Spleen (tissue), 11 donors: ENCODE data around the gene GADL1. TPM values are rescaled to one million over a fixed set of nuclear protein-coding genes. Genes with fewer than 3 reads are reported as not detected.
A peak's percentile ranks its signal among the peaks of the same experiment; 100 is the strongest.

ENCODE experiments used
- DNase-seq: peaks from one replicate; pipeline ENCODE4 v3.0.0-alpha.2; 2020
- H3K27ac ChIP-seq, 8 donors: fragments of 200-600 bp; sonication (generic) in 7 of 8; 1 replicate in 4 of 8; 2 replicates in 4 of 8; pipeline versions ENCODE4 v1.5.0 to v1.8.0; 2016 to 2021; ENCODE audit warnings: inconsistent platforms in 4 of 8, mild to moderate bottlenecking in 4 of 8, moderate library complexity in 1 of 8
- H3K27me3 ChIP-seq, 7 donors: fragments of 200-600 bp; sonication (generic) in 6 of 7; replicated peaks in 1 of 7; 1 replicate in 4 of 7; 2 replicates in 3 of 7; pipeline versions ENCODE4 v1.5.0 to v1.8.0; 2016 to 2021; ENCODE audit warnings: inconsistent platforms in 3 of 7, mild to moderate bottlenecking in 1 of 7
- H3K36me3 ChIP-seq, 6 donors: fragments of 200-600 bp; sonication (generic) in 5 of 6; 1 replicate in 4 of 6; 2 replicates in 2 of 6; pipeline versions ENCODE4 v1.5.0 to v1.8.0; 2016 to 2021; ENCODE audit warnings: inconsistent platforms in 2 of 6
- H3K4me1 ChIP-seq, 6 donors: fragments of 200-600 bp; sonication (generic) in 5 of 6; 1 replicate in 3 of 6; 2 replicates in 3 of 6; pipeline versions ENCODE4 v1.5.0 to v1.8.0; 2016 to 2021; ENCODE audit warnings: inconsistent platforms in 3 of 6
- H3K4me3 ChIP-seq, 8 donors: fragments of 200-600 bp; sonication (generic) in 7 of 8; 1 replicate in 4 of 8; 2 replicates in 4 of 8; pipeline versions ENCODE4 v1.5.0 to v1.8.0; 2016 to 2021; ENCODE audit warnings: inconsistent platforms in 4 of 8, mild to moderate bottlenecking in 4 of 8, moderate library complexity in 2 of 8
- H3K9me3 ChIP-seq, 8 donors: fragments of 200-600 bp; sonication (generic) in 7 of 8; 1 replicate in 4 of 8; 2 replicates in 4 of 8; pipeline versions ENCODE4 v1.5.0 to v1.8.0; 2016 to 2021; ENCODE audit warnings: inconsistent platforms in 4 of 8
- CTCF ChIP-seq, 11 experiments: fragments of 200-600 bp in 7 of 11; fragments of 450-650 bp in 4 of 11; sonication (generic) in 4 of 11; IDR thresholded peaks in 8 of 11; conservative IDR thresholded peaks in 3 of 11; 1 replicate in 7 of 11; 2 replicates in 4 of 11; pipeline versions ENCODE4 v1.4.0 to v1.8.0; 2016 to 2021; ENCODE audit warnings: antibody characterized with exemption in 11 of 11, inconsistent platforms in 4 of 11, mild to moderate bottlenecking in 1 of 11
- POLR2A ChIP-seq, 3 donors: fragments of 450-650 bp; IDR thresholded peaks; one replicate each; pipeline ENCODE4 v1.5.1; 2017; ENCODE audit warnings: antibody characterized with exemption in 3 of 3, mild to moderate bottlenecking in 1 of 3
- POLR2AphosphoS5 ChIP-seq, 3 donors: sonication (generic); formaldehyde crosslinking; IDR thresholded peaks; one replicate each; pipeline ENCODE4 v1.5.1; 2017; ENCODE audit warnings: antibody characterized with exemption in 3 of 3
- WGBS, 5 donors: extraction: QIAGEN DNeasy Blood & Tissue Kit in 3 of 5; methylation state at CpG; one replicate each; pipeline versions ENCODE4 v1.1.5 to v1.1.7; 2013 to 2018; 5-methylcytosine and 5-hydroxymethylcytosine counted together
- intact Hi-C: fragments of 100-400 bp; cut with DNase I; formaldehyde crosslinking; loops from one replicate; pipeline ENCODE4 v1.15.0; 2023; ENCODE audit warnings: low total_unique reads
- polyA plus RNA-seq, 3 donors: library from polyadenylated mRNA; stranded (reverse); fragments of 200-250 nt; gene quantifications; one replicate each; pipeline ENCODE4 v1.2.1, GENCODE V29; 2013
- total RNA-seq, 7 donors: library from RNA; depleted of rRNA in 3 of 7; stranded (reverse); fragments of >200 nt in 3 of 7; fragmentation: NEBNext Ultra II Directional in 4 of 7; extraction: Animal tissue kit (Norgen Biotek cat#: 25700) in 4 of 7; gene quantifications; one replicate each; pipeline versions ENCODE4 v1.1.0 to v1.2.1, GENCODE V29; 2016 to 2021
- donor health status: healthy with polysubstance abuse.
- donor health status: DM: no; HTN: no; CAD: no; lungs with moderate emphysema.
- donor health status: DM: no; HTN: no; CAD: no.
- donor health status: Bipolar disorder and iron deficiency.
- donor health status: healthy.
- donor health status: DM: no; HTN: no; CAD: no.
- donor health status: DM: yes; HTN: yes; CAD: no.

GADL1 gene
- total and polyA plus RNA-seq, 10 donors: 0.02 to 0.16 (median 0.08) TPM; not detected in 6

- Histone ChIP-seq H3K4me3 (no peak overlapping the region), H3K4me1 (peaks cover 45 to 99% (median 83%) of the 10 kb centered on the region in 6 donors), H3K27me3 (no peaks in the 10 kb centered on the region), H3K9me3 (no peaks in the 10 kb centered on the region), H3K27ac (peak overlapping the region in 6 of 8 donors; percentile 14 to 83 (median 78)), H3K36me3 (peaks cover 0 to 100% (median 66%) of the 10 kb centered on the region in 6 donors)
- no peak for TF ChIP-seq CTCF (IDR thresholded peaks at IDR 0.05 in 8 of 11, conservative IDR thresholded peaks at IDR 0.05 in 3 of 11)
- peak in 1 of 3 donors; percentile 20 for TF ChIP-seq POLR2AphosphoS5 (IDR thresholded peaks at IDR 0.05)
- intact Hi-C loops: no loop called here
- no peak for DNase-seq
These were observed 215.4 kb downstream of the GADL1 start for GRCh38 chr3:30679045-30679444.

GRCh38 chr3:30677347-30677685 is 217.1 kb downstream of the GADL1 start:
- H3K4me1 ChIP-seq: peaks cover 39 to 99% (median 83%) of the 10 kb centered on the region in 6 donors
- no peaks in the 10 kb centered on the region for H3K9me3 ChIP-seq
- H3K27ac ChIP-seq: peak overlapping the region in 7 of 8 donors; percentile 36 to 80 (median 57)
- H3K4me3 ChIP-seq: no peak overlapping the region
- 77 to 87% (median 83%) methylated on average over 8 of the region's 8 CpGs for WGBS, 5 donors
- no peak for DNase-seq
- peaks cover 0 to 100% (median 76%) of the 10 kb centered on the region in 6 donors for H3K36me3 ChIP-seq
- TF ChIP-seq CTCF (IDR thresholded peaks at IDR 0.05 in 8 of 11, conservative IDR thresholded peaks at IDR 0.05 in 3 of 11) (no peak), POLR2A (IDR thresholded peaks at IDR 0.05) (no peak), POLR2AphosphoS5 (IDR thresholded peaks at IDR 0.05) (no peak)
- no peaks in the 10 kb centered on the region for H3K27me3 ChIP-seq
- intact Hi-C loops: no loop called here

DNA sequence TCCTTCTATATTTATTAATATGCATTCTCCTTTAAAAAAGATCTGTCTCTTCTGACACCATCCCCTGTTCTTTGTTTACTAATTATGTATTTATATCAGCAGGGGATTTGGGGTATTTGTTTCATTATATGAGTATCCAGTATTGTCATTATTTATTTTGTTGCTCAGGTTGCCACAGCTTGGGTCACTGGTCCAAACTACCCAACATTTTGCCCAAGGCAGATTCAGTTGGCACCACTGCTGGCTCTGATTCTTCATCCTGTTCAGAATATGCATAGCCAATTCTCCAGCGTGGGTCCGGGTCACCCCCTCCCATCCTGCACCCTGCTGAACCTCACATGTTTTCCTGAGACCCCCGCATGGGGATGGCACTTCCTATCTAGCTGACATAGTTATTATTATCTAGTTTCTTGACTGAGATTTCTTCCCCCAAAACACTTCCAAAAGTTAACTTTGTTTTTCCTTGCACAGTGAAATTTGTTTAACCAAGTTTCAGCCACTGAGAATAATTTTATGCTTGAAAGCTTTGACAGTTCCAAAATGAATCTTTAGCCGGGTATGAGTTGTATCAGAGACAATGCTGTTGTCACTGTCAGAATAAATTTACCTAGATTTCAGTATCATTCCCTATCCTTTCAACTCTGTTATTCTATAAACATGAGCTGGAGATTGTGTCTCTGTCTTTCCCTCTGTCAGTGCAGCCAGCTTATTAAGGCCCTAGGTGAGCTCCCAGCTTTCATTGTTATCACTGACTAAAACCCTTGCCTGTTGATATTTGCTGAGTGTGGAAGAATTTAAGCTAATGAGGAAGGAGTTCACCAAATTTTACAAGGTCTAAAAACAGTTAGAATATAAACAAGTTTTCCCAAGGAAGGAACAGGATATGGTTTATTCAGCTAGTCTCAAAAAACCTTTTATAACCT is 217.8 kb downstream of the GADL1 start:
- H3K27ac ChIP-seq: peak overlapping the region in 7 of 8 donors; percentile 36 to 80 (median 57)
- TF ChIP-seq POLR2AphosphoS5 (IDR thresholded peaks at IDR 0.05): no peak
- TF ChIP-seq CTCF (IDR thresholded peaks at IDR 0.05 in 8 of 11, conservative IDR thresholded peaks at IDR 0.05 in 3 of 11): no peak
- TF ChIP-seq POLR2A (IDR thresholded peaks at IDR 0.05): no peak
- no peaks in the 10 kb centered on the region for H3K27me3 ChIP-seq
- 56 to 80% (median 71%) methylated on average over 4 of the region's 4 CpGs for WGBS, 5 donors
- peaks cover 0 to 100% (median 82%) of the 10 kb centered on the region in 6 donors for H3K36me3 ChIP-seq
- intact Hi-C loops: no loop called here
- no peak overlapping the region for H3K4me3 ChIP-seq
- H3K9me3 ChIP-seq: no peaks in the 10 kb centered on the region
- peaks cover 34 to 99% (median 79%) of the 10 kb centered on the region in 6 donors for H3K4me1 ChIP-seq
- no peak for DNase-seq
